GM18867 (cell line): ENCODE data around the gene STARD3.

Source experiments
- ATAC-seq: cut with Tn5 transposase; IDR thresholded peaks from one replicate; pipeline ENCODE4 v1.9.1; 2021; ENCODE audit warnings: mild to moderate bottlenecking, moderate library complexity; ENCODE audit not compliant: unreplicated experiment

STARD3 gene

DNA sequence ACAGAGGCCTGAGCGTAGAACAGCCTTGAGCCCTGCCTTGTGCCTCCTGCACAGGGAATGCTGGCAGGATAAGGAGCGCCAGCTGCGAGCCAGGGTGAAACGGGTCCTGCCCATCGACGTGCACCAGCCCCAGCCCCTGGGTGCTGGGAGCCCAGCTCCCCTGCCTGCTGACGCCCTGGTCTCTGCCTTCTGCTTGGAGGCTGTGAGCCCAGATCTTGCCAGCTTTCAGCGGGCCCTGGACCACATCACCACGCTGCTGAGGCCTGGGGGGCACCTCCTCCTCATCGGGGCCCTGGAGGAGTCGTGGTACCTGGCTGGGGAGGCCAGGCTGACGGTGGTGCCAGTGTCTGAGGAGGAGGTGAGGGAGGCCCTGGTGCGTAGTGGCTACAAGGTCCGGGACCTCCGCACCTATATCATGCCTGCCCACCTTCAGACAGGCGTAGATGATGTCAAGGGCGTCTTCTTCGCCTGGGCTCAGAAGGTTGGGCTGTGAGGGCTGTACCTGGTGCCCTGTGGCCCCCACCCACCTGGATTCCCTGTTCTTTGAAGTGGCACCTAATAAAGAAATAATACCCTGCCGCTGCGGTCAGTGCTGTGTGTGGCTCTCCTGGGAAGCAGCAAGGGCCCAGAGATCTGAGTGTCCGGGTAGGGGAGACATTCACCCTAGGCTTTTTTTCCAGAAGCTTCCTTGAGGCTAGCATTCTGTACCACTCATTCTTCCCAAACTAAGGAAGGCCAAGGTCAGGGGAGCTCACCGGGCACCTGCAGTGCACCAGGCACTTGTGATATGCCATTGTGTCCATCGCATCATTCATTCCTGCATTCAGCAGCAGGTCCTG lies 33.2 kb downstream of the STARD3 start:
- ATAC-seq: no peak

DNA sequence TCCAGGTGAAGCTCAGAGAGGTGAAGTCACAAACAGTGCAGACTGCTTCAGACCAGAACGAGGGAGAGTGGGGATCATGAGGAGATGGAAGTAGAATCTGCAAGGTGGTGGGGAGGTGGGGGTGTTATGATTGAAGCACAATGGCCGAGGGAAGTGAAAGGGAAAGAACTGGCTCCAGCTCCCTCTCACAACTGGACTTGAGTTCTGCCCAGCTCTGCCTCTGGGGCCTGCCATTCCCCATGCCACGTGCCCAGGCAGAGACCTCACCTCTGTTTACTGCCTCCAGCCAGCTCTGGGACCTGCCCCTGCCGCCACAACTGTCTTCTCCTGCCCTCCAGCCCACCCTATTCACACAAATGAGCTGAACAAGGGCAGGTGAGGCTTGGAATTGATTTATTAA lies 33.8 kb downstream of the STARD3 start:
- no peak for ATAC-seq

DNA sequence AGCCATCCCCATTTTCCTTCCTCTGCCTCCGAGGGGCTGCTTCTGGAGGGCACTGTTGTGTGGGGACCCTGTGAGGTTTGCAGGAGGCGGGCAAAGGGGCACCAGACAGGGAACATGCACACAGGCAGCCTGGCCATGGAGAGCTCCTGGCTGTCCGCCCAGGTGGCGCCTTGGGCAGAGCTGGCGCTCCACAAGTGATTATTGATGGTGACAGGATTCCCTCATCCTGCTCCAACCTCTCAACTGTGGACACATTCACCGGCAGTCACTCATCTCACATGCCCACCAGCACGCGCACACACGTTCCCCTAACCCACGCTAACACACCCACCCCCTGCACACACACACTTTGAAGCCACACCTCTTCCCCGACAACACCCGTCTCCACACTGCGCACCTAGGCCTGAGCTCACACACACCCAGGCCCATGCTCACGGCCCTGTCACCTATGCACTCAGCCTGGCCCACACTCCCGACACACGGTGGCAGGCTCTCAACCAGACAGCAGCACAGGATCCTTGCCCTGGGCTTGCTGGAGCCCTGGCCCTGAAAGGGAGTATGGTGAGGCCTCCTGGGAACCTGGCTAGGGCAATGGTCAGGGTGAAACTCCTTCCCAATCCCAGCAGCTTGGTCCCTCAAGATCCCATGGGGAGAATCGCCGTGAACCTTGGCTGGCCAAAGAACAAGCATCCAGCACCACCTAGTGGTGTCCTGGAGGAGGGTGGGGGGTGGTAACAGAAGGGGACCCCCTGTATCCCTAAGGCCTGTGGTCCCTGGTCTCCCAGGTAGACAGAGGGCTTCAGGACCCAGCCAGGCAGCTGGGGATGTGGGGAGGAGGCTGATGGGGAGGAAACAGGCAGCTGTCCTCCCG lies 34.9 kb downstream of the STARD3 start:
- ATAC-seq: no peak

DNA sequence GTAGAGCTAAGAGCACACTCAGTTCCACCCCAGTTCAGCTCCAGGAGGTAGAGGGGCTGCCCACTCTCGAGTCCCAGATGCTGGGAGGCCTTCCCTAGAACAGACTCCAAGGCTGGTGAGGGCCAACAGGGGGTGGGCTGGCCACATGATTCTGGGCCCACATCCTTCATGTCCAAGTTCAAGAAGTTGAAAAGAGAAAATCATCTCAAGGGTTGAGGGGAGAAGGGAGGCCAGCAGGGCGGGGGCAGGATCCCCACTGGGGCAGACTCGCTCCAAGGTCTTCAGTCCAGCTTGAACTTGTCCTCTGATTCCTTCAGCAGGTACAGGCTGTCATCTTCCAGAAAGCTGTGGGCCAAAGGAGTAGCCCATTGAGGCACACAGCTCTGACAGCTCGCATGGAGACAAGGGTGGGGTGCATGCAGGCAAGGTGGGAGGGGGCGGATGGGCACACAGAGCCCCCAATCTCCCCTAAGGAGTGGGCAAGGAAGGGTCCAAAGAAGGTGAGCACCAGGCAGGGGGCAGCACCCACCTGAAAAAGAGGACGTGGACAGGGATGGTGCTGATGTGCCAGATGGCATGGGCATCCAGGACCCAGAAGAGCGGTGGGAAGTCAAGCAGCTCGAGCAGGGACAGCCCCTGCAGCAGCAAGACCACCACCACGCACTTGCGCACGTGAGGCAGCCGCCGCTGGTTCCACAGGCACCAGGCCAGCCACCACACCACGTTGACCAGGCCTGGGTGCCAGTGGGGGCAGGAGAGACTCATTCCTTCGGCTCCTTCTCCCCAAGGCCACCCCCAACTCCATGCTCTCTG lies 35.8 kb downstream of the STARD3 start:
- ATAC-seq: no peak

DNA sequence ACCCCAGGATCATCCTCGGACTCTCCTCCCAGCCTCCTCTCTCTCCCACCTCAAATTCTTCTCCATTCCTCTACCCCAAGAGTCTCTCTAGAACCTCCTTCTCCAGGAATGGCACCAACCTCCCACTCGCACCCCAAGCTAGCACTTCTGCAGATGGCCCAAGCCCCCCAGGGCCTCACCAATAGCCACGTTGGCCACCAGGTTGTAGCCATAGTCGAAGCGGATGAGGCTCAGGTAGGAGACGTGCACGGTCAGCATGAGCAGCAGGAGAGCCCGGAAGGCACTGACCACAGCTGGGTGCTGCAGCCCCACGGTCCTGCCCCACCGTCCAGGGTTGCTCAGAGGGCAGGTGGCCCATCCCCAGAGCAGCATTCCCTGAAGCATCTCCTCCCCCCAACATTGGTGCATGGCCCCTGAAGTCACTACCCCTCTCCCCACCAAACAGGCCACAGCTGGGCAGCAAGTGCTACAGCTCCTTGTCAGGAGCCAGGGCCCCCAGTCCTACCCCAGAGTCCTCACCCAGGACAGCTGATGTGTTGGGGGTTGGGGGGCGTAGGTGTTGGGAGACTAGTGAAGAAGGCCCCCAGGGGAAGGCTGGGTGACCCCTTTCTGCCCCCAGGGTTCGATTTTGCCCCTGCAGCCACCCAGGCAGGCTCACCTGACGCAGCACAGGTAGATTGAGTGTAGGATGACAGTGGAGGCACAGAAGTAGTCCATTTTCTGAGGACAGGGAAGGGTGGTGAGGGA lies 36.6 kb downstream of the STARD3 start:
- no peak for ATAC-seq

DNA sequence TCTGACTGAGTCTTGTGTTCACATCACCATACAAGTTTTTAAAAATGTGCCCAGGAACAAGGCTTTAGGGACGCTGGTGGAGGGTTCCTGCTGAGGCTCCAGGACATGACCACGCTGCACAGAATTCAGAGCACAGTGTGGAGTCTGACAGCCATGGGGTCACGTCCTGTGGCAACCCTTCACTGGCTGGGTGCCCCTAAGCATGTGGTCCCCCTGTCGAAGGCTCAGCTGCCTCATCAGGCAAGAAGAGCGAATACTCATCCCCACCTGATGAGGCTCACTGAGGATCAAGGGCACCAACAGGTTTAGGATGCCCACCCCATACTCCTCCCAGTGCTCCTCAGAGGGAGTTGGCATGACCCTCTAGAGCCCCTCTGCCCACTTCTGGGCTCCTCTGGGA lies 37.2 kb downstream of the STARD3 start:
- no peak for ATAC-seq

DNA sequence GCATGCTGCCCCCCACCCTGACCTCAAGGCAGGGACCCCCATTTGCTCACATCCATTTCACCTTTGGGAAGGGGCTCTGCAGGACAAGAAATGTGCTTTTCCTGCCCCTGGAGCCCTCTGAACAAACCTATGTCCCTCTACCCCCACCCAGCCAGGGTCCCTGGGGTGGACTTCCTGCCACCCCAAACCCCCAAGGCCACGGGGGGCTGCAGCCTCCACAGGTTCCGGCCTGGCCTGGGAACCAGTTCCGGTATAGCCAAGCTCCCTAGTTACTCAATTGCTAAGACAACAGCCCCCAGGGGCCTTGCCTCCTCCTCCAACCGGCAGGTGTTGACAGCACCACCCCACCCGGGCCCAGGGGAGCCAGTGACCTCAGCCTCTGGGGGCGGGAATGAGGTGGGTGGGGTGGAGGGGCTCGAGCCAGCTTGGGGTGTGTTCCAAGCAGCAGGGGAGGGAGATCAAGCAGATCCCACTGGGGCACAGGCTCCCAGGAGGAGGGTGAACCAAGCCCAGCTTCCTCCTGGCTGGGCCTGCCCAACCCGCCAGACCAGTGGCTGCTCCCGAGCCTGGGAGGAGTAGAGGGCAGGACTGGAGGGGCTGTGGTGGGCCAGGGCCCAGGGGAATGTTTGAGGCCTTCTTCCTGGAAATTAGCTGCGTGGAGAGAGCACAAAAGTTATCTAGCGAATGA lies 37.9 kb downstream of the STARD3 start:
- ATAC-seq: no peak

DNA sequence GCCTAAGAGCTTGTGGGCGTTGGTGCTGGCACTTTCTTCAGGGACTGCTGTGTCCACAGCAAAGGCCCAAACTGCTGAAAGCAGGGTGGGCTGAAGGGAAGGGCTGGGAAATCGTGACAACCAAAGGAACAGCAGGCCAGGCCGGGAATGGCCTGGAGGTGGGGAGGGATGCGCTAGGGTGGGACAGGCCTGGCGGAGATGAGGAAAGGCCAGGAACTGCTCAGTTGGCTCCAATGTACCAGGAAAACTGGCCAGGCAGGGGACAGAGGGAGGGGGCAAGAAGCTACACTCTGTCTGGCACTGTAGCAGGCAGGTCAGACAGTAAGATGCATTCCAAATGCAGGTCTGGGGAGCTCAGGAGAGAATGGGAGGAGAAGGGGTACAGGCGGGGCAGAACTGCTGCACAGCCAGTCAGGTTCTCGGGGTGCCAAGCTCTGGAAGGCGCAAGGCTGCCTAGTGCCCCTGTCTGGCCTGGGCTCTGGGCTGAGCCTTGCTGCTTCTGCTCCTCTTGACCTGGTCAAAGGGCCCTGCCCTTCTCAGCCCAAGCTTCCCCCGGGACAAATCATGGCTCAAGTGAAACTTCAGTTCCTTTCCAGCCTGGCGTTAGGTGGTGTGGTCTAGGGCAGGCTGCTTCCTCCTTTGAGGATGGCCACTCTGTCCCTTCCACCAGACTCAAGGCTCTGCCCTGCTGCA lies 38.6 kb downstream of the STARD3 start:
- no peak for ATAC-seq

DNA sequence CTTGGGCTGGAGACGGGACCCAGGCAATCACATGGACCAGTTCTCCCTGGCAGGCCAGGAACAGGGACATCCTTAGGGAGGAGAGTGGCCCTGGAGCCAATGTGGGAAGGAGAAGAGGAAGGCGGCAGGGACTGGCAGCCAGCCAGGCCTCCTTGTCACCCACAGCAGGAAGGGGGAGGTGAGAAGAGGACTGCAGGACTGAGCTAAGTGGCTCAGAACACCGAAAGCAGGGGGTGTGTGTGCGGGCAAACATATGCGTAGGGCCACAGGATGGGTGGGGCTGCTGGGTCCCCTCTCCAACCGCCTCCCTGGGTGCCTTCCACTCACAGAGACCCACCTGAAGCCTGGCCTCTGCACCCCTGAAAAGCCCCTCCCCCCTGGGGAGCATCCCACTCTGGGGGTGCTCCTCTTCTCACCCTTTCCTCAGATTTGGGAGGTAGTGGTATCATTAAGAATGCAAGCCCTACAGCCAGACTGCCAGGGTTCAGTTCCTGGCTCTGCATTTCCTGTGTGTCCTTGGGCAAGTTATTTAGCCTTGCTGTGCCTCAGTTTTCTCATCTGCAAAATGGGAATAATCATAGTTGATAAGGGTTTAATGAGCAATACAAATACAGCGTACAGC lies 39.4 kb downstream of the STARD3 start:
- ATAC-seq: no peak

DNA sequence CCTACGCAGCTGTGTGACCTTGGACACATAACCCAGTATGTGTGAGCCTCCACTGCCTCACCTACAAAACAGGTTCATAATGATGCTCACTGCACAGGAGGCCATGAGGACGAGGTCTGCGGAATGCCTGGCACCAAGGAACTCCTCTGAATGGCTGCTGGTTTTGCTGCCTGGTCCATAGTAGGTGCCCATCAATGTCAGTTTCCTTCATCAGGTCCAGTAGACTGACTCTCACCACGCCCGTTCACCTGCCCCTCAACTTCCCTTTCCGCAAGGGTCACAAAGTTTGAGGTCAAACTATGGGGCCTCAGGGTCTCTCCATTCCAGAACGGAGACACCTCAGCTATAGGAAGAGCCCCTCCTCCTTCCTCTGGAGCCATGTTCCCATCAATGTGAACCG lies 40.1 kb downstream of the STARD3 start:
- no peak for ATAC-seq

DNA sequence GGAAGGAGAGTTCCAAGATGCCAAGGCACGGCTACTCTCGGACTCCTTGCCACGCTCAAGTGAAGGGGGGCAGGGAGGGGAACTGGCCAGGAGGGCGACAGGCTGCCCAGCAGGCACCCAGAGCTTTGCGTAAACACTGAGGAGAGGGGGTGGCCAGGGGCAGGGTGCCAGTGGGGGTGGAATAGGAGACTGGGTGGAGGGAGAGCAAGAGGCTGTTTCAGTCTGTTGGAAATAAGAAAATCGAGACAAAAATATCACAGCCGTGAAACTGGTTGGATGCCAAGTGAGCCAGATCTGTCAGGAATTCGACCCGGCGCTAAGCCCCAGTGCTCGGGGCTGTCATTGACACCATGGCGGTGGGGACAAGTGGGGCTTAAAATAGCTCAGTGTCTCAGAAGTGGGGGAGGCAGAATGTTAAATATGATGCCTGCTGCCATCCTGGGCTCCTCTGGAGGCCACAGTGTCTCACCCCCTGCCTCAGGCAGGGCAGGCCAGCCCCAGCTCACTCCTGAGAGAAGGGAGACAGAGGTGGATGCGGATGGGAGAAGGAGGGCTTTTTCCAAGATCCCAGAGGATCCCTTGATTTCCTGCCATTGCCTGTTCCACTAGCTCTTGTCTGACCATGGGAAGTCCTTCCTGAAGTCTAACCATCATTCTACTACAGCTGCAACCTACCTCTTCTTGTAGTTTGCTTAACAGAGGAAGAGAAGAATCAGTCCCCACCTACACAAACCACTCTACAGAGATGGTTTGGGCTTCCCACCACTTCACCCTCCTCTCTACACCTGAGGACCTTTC lies 40.8 kb downstream of the STARD3 start:
- no peak for ATAC-seq

DNA sequence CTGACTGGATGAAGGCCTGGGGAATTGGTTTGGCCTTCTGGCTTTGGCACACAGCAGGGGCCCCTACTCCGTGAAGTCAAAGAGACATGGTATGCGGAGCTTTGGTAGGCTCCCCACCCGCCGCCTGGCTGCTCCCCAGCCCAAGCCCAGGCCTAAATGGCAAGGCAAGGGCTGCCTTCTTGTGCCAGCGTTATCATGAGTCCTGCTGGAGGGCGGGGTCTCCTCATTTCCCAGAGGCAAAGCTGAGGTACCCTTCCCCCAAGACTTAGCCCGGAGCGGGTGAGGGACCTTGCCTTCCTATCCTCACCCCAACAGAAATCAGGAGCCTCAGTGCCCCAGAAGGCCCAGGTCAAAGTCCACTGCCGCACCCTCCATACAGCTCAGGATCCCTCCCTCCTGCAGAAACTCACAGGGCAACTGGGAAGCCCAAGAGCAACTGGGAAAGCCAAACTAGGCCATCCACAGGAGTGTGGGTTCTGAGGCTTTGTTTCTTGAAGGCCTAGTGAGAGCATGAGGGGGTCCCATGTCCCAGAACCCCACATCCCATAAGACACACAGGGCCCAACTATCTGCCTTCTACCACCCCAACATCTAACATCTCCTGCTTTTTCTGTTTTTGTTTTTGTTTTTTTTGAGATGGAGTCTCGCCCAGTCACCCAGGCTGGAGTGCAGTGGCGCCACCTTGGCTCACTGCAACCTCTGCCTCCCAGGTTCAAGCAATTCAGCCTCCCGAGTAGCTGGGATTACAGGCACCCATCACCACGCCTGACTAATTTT lies 41.6 kb downstream of the STARD3 start:
- ATAC-seq: no peak

DNA sequence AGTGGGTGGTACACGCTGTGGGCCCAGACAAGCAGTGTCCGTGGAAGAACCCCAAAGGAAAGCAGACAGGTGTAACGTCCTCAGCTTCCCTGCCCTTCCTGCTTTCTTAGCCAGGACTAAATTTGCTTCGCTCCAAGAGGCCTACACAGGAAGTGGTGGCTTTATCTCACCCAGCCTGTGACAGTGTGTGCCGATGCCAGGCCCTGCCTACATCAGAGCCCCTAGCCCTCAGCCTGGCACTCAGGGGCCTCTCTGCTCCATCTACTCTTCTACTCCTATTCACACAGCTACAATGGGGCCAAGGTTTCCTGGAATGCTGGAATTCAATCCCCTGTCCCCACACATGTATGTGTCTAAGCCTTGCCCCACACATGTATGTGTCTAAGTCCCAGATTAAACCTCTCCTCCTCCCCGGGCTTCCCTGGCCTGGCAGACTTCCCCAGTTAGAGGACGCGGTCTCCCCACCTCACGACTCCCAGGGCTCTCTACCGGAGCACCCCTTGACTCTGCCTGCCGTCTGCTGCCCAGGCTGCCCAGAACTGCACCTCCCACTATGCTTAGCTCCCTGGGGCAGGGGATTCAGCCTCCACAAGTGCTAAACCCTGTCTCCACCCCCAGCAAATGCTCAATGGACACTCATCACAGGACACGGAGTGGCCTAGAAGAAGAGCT lies 42.7 kb downstream of the STARD3 start:
- no peak for ATAC-seq

DNA sequence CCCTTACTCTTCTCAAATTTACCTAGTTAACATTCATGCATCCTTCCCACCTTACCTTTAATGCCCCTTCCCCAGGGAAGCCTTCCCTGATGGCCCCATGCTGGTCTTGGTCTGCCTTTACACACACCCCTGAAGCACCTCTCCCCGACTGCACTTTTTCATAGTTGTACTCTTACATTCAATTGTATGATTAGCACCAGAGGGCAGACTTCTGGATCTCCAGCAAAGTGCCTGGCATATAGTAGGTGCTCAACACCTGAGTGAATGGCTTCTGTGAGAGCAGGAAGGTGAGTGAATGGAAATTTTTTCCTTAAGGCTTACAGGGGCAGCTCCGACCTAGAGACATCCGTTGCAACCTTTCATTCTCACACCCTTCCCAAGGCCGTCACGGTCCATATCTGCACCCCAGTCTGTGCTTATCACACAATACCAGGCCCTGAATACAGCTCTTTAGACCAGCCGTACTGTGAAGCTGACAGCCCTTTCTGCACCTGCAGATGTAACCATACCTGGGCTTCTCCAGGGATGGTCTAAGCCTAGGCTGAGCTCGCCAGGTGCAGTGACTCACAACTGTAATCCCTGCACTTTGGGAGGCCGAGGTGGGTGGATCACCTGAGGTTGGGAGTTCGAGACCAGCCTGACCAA lies 46.5 kb downstream of the STARD3 start:
- no peak for ATAC-seq

DNA sequence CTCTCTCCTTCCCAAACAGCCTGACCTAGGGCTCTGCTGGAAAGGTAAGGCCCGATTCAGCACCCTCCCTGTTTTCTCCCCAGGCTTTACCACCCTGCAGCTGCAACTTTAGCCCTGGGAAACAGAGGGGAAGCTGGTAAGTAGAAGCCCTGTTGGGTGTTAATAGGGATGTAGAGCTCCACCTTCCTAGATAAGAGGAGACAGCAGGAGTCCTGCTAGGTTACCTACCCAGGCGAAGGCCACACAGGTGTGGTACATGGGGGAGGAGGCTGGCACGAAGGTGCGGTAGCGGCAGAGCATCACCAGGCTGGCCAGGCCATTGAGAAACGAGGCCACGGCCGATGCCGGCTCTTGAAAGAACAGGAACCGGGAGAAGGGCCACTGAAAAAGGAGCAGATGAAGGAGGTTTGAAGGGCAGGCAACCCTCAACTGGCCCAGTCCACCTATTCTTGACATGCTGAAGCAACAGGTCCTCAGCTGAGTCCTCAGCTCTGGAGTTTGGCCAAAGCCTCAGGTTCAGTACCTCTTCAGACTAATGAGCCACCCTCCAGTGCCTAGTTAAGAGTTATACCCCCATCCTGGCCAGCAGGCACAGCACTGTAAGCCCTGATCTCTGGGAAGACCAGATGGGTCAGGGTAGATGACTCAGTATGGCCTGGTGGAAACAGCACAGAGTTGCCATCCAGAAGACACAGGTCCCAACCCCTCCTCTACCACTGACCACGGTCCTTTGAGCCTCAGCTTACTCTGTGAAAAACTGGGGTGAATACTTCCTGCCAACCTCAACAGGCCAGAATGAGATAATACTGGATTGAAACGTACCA lies 47.6 kb downstream of the STARD3 start:
- no peak for ATAC-seq
